H9 (cell line): ENCODE measurements around the gene LTA4H. TPM values are rescaled to one million over a fixed set of nuclear protein-coding genes. Genes with fewer than 3 reads are reported as not detected.
A peak's percentile ranks its signal among the peaks of the same experiment; 100 is the strongest.

Experiments used
- DNase-seq: peaks from one replicate; pipeline ENCODE4 v3.0.0-alpha.2; 2017
- H2AFZ ChIP-seq: one replicate; pipeline ENCODE4 v1.6.1; 2013; ENCODE audit warnings: mild to moderate bottlenecking, low read length, control low read depth, moderate library complexity
- H2AK5ac ChIP-seq: 2 replicates; pipeline ENCODE4 v1.6.1; 2013; ENCODE audit warnings: low read length, control low read depth, mixed read lengths; ENCODE audit not compliant: insufficient read length
- H2BK120ac ChIP-seq: one replicate; pipeline ENCODE4 v1.6.1; 2013; ENCODE audit warnings: low read depth, mild to moderate bottlenecking, low read length, control low read depth, inconsistent platforms; ENCODE audit not compliant: poor library complexity, severe bottlenecking
- H2BK12ac ChIP-seq: 2 replicates; pipeline ENCODE4 v1.6.1; 2013; ENCODE audit warnings: low read length, control low read depth, mixed read lengths, low read depth; ENCODE audit not compliant: insufficient read length
- H2BK15ac ChIP-seq: 2 replicates; pipeline ENCODE4 v1.6.1; 2013; ENCODE audit warnings: low read depth, low read length, control low read depth
- H2BK20ac ChIP-seq: one replicate; pipeline ENCODE4 v1.6.1; 2013; ENCODE audit warnings: low read depth, mild to moderate bottlenecking, low read length, control low read depth, inconsistent platforms; ENCODE audit not compliant: poor library complexity, severe bottlenecking
- H2BK5ac ChIP-seq: 2 replicates; pipeline ENCODE4 v1.6.1; 2013; ENCODE audit warnings: low read length, control low read depth, mixed read lengths; ENCODE audit not compliant: insufficient read length
- H3K14ac ChIP-seq: 2 replicates; pipeline ENCODE4 v1.6.1; 2013; ENCODE audit warnings: low read length, control low read depth; ENCODE audit not compliant: insufficient read depth
- H3K18ac ChIP-seq: 2 replicates; pipeline ENCODE4 v1.6.1; 2013; ENCODE audit warnings: low read depth, mild to moderate bottlenecking, mixed read lengths, low read length, control low read depth; ENCODE audit not compliant: insufficient read length
- H3K23ac ChIP-seq: 2 replicates; pipeline ENCODE4 v1.6.1; 2013; ENCODE audit warnings: low read length, control low read depth, mixed read lengths, low read depth; ENCODE audit not compliant: insufficient read length
- H3K23me2 ChIP-seq: 2 replicates; pipeline ENCODE4 v1.6.1; 2013; ENCODE audit warnings: low read depth, mild to moderate bottlenecking, mixed read lengths, low read length, control low read depth; ENCODE audit not compliant: insufficient read length, poor library complexity, severe bottlenecking
- H3K27ac ChIP-seq: 2 replicates; pipeline ENCODE4 v1.5.1; 2013; ENCODE audit warnings: low read length, control low read depth, mixed read lengths, low read depth; ENCODE audit not compliant: insufficient read length
- H3K27me3 ChIP-seq: 2 replicates; pipeline ENCODE4 v1.6.1; 2013; ENCODE audit warnings: low read length, control low read depth, inconsistent platforms; ENCODE audit not compliant: insufficient read depth
- H3K4ac ChIP-seq: 2 replicates; pipeline ENCODE4 v1.6.1; 2013; ENCODE audit warnings: low read depth, mild to moderate bottlenecking, control low read depth, inconsistent platforms, low read length, moderate library complexity
- H3K4me1 ChIP-seq: 2 replicates; pipeline ENCODE4 v1.6.1; 2013; ENCODE audit warnings: low read length, control low read depth, inconsistent platforms; ENCODE audit not compliant: insufficient read depth
- H3K4me2 ChIP-seq: 2 replicates; pipeline ENCODE4 v1.6.1; 2013; ENCODE audit warnings: low read length, control low read depth, mixed read lengths; ENCODE audit not compliant: insufficient read length, insufficient read depth
- H3K56ac ChIP-seq: 2 replicates; pipeline ENCODE4 v1.6.1; 2013; ENCODE audit warnings: low read depth, mild to moderate bottlenecking, mixed read lengths, low read length, control low read depth; ENCODE audit not compliant: insufficient read length
- H3K79me1 ChIP-seq: 2 replicates; pipeline ENCODE4 v1.6.1; 2013; ENCODE audit warnings: low read depth, mild to moderate bottlenecking, moderate library complexity, low read length, control low read depth, inconsistent platforms; ENCODE audit not compliant: insufficient read depth, poor library complexity, severe bottlenecking
- H3K79me2 ChIP-seq: 2 replicates; pipeline ENCODE4 v1.6.1; 2013; ENCODE audit warnings: low read length, control low read depth, inconsistent platforms; ENCODE audit not compliant: insufficient read depth
- H3K9ac ChIP-seq: 2 replicates; pipeline ENCODE4 v1.6.1; 2013; ENCODE audit warnings: low read length, control low read depth, mixed read lengths; ENCODE audit not compliant: insufficient read length; ENCODE audit errors: extremely low read depth
- H3K9me3 ChIP-seq: one replicate; pipeline ENCODE4 v1.6.1; 2013; ENCODE audit warnings: low read depth, low read length, inconsistent platforms; ENCODE audit not compliant: control insufficient read depth
- H3T11ph ChIP-seq: one replicate; pipeline ENCODE4 v1.6.1; 2013; ENCODE audit warnings: mild to moderate bottlenecking, low read length, control low read depth, inconsistent platforms
- H4K20me1 ChIP-seq: one replicate; pipeline ENCODE4 v1.6.1; 2013; ENCODE audit not compliant: control insufficient read depth, insufficient read length, insufficient read depth
- H4K5ac ChIP-seq: 2 replicates; pipeline ENCODE4 v1.6.1; 2013; ENCODE audit warnings: low read depth, mild to moderate bottlenecking, mixed read lengths, low read length, control low read depth; ENCODE audit not compliant: insufficient read length
- H4K8ac ChIP-seq: replicated peaks from 2 replicates; pipeline ENCODE4 v1.6.1; 2013; ENCODE audit warnings: low read length, control low read depth, mixed read lengths, low read depth; ENCODE audit not compliant: insufficient read length
- H4K91ac ChIP-seq: 2 replicates; pipeline ENCODE4 v1.6.1; 2013; ENCODE audit warnings: low read depth, mild to moderate bottlenecking, moderate library complexity, mixed read lengths, low read length, control low read depth; ENCODE audit not compliant: insufficient read length
- H3K27ac Mint-ChIP-seq, 3 experiments: 2 replicates in 2 of 3; 3 replicates in 1 of 3; pipeline ENCODE4 v1.8.0; 2020 to 2021; ENCODE audit warnings: mixed read lengths in 3 of 3, mild to moderate bottlenecking in 1 of 3, moderate library complexity in 1 of 3
- H3K27me3 Mint-ChIP-seq: 2 replicates; pipeline ENCODE4 v1.8.0; 2021; ENCODE audit warnings: low read depth, mild to moderate bottlenecking, moderate library complexity, mixed read lengths
- H3K36me3 Mint-ChIP-seq, 3 experiments: 2 replicates in 2 of 3; 3 replicates in 1 of 3; pipeline ENCODE4 v1.8.0; 2020 to 2021; ENCODE audit warnings: low read depth in 3 of 3, mixed read lengths in 3 of 3; ENCODE audit not compliant: insufficient read depth in 1 of 3
- H3K4me1 Mint-ChIP-seq, 2 experiments: 2 replicates each; pipeline ENCODE4 v1.8.0; 2020; ENCODE audit warnings: mixed read lengths in 2 of 2
- H3K4me3 Mint-ChIP-seq, 2 experiments: 2 replicates in 1 of 2; 3 replicates in 1 of 2; pipeline ENCODE4 v1.8.0; 2020 to 2021; ENCODE audit warnings: mild to moderate bottlenecking in 2 of 2, mixed read lengths in 2 of 2, moderate library complexity in 1 of 2
- H3K9me3 Mint-ChIP-seq, 2 experiments: 2 replicates in 1 of 2; 3 replicates in 1 of 2; pipeline ENCODE4 v1.8.0; 2020; ENCODE audit warnings: mild to moderate bottlenecking in 2 of 2, mixed read lengths in 2 of 2, moderate library complexity in 1 of 2
- CTCF ChIP-seq: fragments of 200-600 bp; sonication (generic); conservative IDR thresholded peaks from 3 replicates; pipeline ENCODE4 v1.8.0; 2021; ENCODE audit warnings: antibody characterized with exemption, mild to moderate bottlenecking
- WGBS: extraction: QIAGEN DNeasy Blood & Tissue Kit; methylation state at CpG from one replicate; pipeline ENCODE4 v1.1.7; 2013; ENCODE audit warnings: missing lambda C conversion rate, low lambda C conversion rate, mixed read lengths; ENCODE audit not compliant: insufficient read length; ENCODE audit errors: extremely low coverage; 5-methylcytosine and 5-hydroxymethylcytosine counted together
- total RNA-seq: library from RNA; stranded (reverse); gene quantifications from 2 replicates; pipeline ENCODE4 v1.2.1, GENCODE V29; 2021

Gene LTA4H
- total RNA-seq, 1 experiment from 2014 or later: 144 TPM

- Histone ChIP-seq H3K18ac (no peak overlapping the region), H4K5ac (no peak overlapping the region), H4K8ac (no peak overlapping the region), H3K56ac (no peak overlapping the region), H2BK12ac (no peak overlapping the region), H3K79me2 (no peaks in the 10 kb centered on the region), H3K27me3 (no peaks in the 10 kb centered on the region), H3K9ac (no peak overlapping the region), H3K23ac (no peak overlapping the region), H2BK5ac (no peak overlapping the region), H3K4me2 (no peak overlapping the region), H3K23me2 (no peaks in the 10 kb centered on the region), H4K20me1 (no peaks in the 10 kb centered on the region), H2BK15ac (no peak overlapping the region), H3K27ac (no peak overlapping the region), H2BK20ac (no peak overlapping the region), H3K79me1 (no peaks in the 10 kb centered on the region), H2BK120ac (no peak overlapping the region), H3K9me3 (peaks cover 2% of the 10 kb centered on the region), H3K4me1 (no peaks in the 10 kb centered on the region; the same call in 1 of the 2 replicates), H2AFZ (no peak overlapping the region), H2AK5ac (no peak overlapping the region), H3K14ac (no peak overlapping the region), H4K91ac (no peak overlapping the region), H3K4ac (no peak overlapping the region), H3T11ph (no peak overlapping the region)
- Mint-ChIP-seq H3K36me3 (no peaks in the 10 kb centered on the region; a peak in 1 of 7 replicates), H3K27me3 (peaks cover 2% of the 10 kb centered on the region; the same call in 1 of the 2 replicates), H3K27ac (no peak overlapping the region), H3K4me3 (no peak overlapping the region), H3K4me1 (peaks cover 12 to 14% of the 10 kb centered on the region in 2 experiments), H3K9me3 (no peaks in the 10 kb centered on the region)
- peak; percentile 84 for DNase-seq
- WGBS: no CpG with 5 or more reads among the region's 4 CpGs
- peak; percentile 90 for TF ChIP-seq CTCF
These were observed 26.6 kb upstream of the LTA4H start for GRCh38 chr12:96061864-96062453.
